RWPE1 (cell line): ENCODE measurements around the gene UQCRHL.
"Not testable (repeated sequence)": the region's sequence is repeated elsewhere in the genome, so short reads cannot be mapped to it uniquely, and the experiment has no call there.

Source experiments
- CTCF ChIA-PET: fragments of 350-600 bp; sonication (Branson Sonifier 250); formaldehyde crosslinking; extraction: SDS; loops from one replicate; lab custom pipeline; 2021; lab: Yijun Ruan, JAX
- POLR2A ChIA-PET: fragments of 400-600 bp; formaldehyde crosslinking; extraction: SDS; loops from one replicate; lab custom pipeline; 2020; ENCODE audit warnings: antibody characterized with exemption; ENCODE audit not compliant: low non-redundant PET; lab: Yijun Ruan, JAX
- DNase-seq: peaks from one replicate; pipeline ENCODE4 v3.0.0; 2012; ENCODE audit warnings: low spot score
- H3K27ac ChIP-seq: fragments of 450-650 bp; 2 replicates; pipeline ENCODE4 v1.5.1; 2017
- CTCF ChIP-seq: fragments of 450-650 bp; conservative IDR thresholded peaks from 2 replicates; pipeline ENCODE4 v1.5.1; 2017; ENCODE audit warnings: low read depth, mild to moderate bottlenecking

UQCRHL gene

GRCh38 chr1:15843826-15844572 lies 36.5 kb upstream of the UQCRHL start:
- CTCF ChIA-PET, result interaction anchor here (0.6 to 1.2 kb wide), 4 partner anchors 18 to 50 kb away, joined by 3 to 4 read pairs (median 4); no protein-coding TSS in a partner anchor
- no peak overlapping the region for H3K27ac ChIP-seq
- no peak for DNase-seq
- no peak for TF ChIP-seq CTCF
- POLR2A ChIA-PET, result no interaction called here

- no peak for TF ChIP-seq CTCF
- peak overlapping the region; percentile 24; the same call in 1 of the 2 replicates for H3K27ac ChIP-seq
- ChIA-PET POLR2A (no interaction called here), CTCF (interaction anchor here (0.6 to 1.0 kb wide), 2 partner anchors 9 to 10 kb away, joined by 3 read pairs; partner anchors contain the start of gene SPEN)
- DNase-seq, result no peak
Observed at GRCh38 chr1:15838721-15839120, 31.3 kb upstream of the UQCRHL start.

- POLR2A ChIA-PET, result interaction anchor here (0.7 kb wide), 1 partner anchor 51 kb away, joined by 3 read pairs; no protein-coding TSS in a partner anchor
- CTCF ChIA-PET, result interaction anchor here (0.7 to 1.0 kb wide), 2 partner anchors 10 to 121 kb away, joined by 3 to 5 read pairs; partner anchors contain the start of gene SPEN
- H3K27ac ChIP-seq, result peak overlapping the region; percentile 24; the same call in 1 of the 2 replicates
- no peak for DNase-seq
- TF ChIP-seq CTCF, result no peak
Observed at GRCh38 chr1:15837931-15838330, 30.5 kb upstream of the UQCRHL start.

GRCh38 chr1:15836772-15837669 lies 29.6 kb upstream of the UQCRHL start:
- no peak for DNase-seq
- CTCF ChIA-PET, result interaction anchor here (0.6 to 1.3 kb wide), 2 partner anchors 10 to 49 kb away, joined by 3 read pairs; partner anchors contain the start of gene SPEN
- POLR2A ChIA-PET, result interaction anchor here (0.7 kb wide), 2 partner anchors 170 to 375 kb away, joined by 3 to 4 read pairs; partner anchors contain the start of gene ARHGEF19
- TF ChIP-seq CTCF, result no peak
- peak overlapping the region; percentile 100 for H3K27ac ChIP-seq

GRCh38 chr1:15836511-15836771 lies 29.0 kb upstream of the UQCRHL start:
- POLR2A ChIA-PET, result interaction anchor here (0.6 to 0.7 kb wide), 3 partner anchors 80 to 376 kb away, joined by 3 to 4 read pairs (median 3); partner anchors contain the start of gene ARHGEF19
- not testable (repeated sequence) for DNase-seq
- CTCF ChIA-PET, result interaction anchor here (1.3 kb wide), 1 partner anchor 11 kb away, joined by 3 read pairs; the partner anchor contains the start of gene SPEN
- H3K27ac ChIP-seq, result peak overlapping the region; percentile 100

- POLR2A ChIA-PET, result interaction anchor here (0.6 to 0.7 kb wide), 3 partner anchors 80 to 376 kb away, joined by 3 to 4 read pairs (median 3); partner anchors contain the start of gene ARHGEF19
- CTCF ChIA-PET, result interaction anchor here (0.6 to 1.3 kb wide), 2 partner anchors 12 to 27 kb away, joined by 3 to 6 read pairs; partner anchors contain the start of gene SPEN
- no peak for TF ChIP-seq CTCF
- peak; percentile 91 for DNase-seq
- H3K27ac ChIP-seq, result peak overlapping the region; percentile 100
Observed at GRCh38 chr1:15835741-15836510, 28.5 kb upstream of the UQCRHL start.
